Thoracic aorta endothelial cell (primary cell): ENCODE measurements around the gene VPS37B. TPM values are rescaled to one million over a fixed set of nuclear protein-coding genes. Genes with fewer than 3 reads are reported as not detected.

Source experiments
- total RNA-seq: library from RNA; depleted of rRNA; stranded (reverse); fragments of >200 nt; gene quantifications from 2 replicates; pipeline ENCODE4 v1.2.3, GENCODE V29; 2012

Gene VPS37B
- total RNA-seq: 41.9 and 42.4 TPM in 2 replicates

GRCh38 chr12:122895704-122896636, at the start of gene VPS37B:
TSS of gene VPS37B (minus strand) at chr12:122896124. CDS start at chr12:122896062, 62 bp downstream.

GRCh38 chr12:122834921-122835749, 60.8 kb downstream of the VPS37B start, which contains the start of gene HIP1R:
TSS of gene HIP1R (plus strand) at chr12:122835457. CDS start at chr12:122835551, 94 bp downstream.

Other genes starting within 250 kb of the VPS37B start
- gene HCAR2, start 192.8 kb downstream of the VPS37B start, total RNA-seq: not detected in 2 replicates
- not detected in 2 replicates for gene HCAR3, start 179.3 kb downstream of the VPS37B start, total RNA-seq
- not detected in 2 replicates for gene HCAR1, start 165.3 kb downstream of the VPS37B start, total RNA-seq
- 67.5 and 71.4 TPM in 2 replicates for gene DENR, start 143.3 kb downstream of the VPS37B start, total RNA-seq
- gene CCDC62, start 121.6 kb downstream of the VPS37B start, total RNA-seq: 0.72 and 0.80 TPM in 2 replicates
- 82.2 and 93.1 TPM in 2 replicates for gene HIP1R, start 60.7 kb downstream of the VPS37B start, total RNA-seq
- 12.8 and 13.4 TPM in 2 replicates for gene ABCB9, start 70.3 kb upstream of the VPS37B start, total RNA-seq
- gene OGFOD2, start 79.1 kb upstream of the VPS37B start, total RNA-seq: 10.4 and 11.8 TPM in 2 replicates
- 166 and 188 TPM in 2 replicates for gene ARL6IP4, start 84.6 kb upstream of the VPS37B start, total RNA-seq